ENCODE data around the gene PLCL1. TPM values are rescaled to one million over a fixed set of nuclear protein-coding genes. Genes with fewer than 3 reads are reported as not detected.

The PLCL1 gene
- polyA plus RNA-seq, 1 experiment: 0.09 TPM

GRCh38 chr2:197950724-197951123, 146.3 kb downstream of the PLCL1 start:
- H3K27me3 ChIP-seq (ENCODE audit: control insufficient read depth, insufficient read depth, low read length): peaks cover 1% of the 10 kb centered on the region; the same call in 1 of the 2 replicates
- H3K36me3 ChIP-seq (ENCODE audit: control insufficient read depth, insufficient read depth, low read length): no peaks in the 10 kb centered on the region
- ChIA-PET CTCF (interaction anchor here (0.6 kb wide), 1 partner anchor 108 kb away, joined by 3 read pairs; no protein-coding TSS in a partner anchor), POLR2A (no interaction called here)
- no peak for DNase-seq (ENCODE audit: low read depth)
- no peak overlapping the region for H3K4me3 ChIP-seq (ENCODE audit: low read depth, low read length)
- no peak for TF ChIP-seq CTCF (IDR thresholded peaks at IDR 0.05; ENCODE audit: insufficient read depth, low read depth, low read length)

DNA sequence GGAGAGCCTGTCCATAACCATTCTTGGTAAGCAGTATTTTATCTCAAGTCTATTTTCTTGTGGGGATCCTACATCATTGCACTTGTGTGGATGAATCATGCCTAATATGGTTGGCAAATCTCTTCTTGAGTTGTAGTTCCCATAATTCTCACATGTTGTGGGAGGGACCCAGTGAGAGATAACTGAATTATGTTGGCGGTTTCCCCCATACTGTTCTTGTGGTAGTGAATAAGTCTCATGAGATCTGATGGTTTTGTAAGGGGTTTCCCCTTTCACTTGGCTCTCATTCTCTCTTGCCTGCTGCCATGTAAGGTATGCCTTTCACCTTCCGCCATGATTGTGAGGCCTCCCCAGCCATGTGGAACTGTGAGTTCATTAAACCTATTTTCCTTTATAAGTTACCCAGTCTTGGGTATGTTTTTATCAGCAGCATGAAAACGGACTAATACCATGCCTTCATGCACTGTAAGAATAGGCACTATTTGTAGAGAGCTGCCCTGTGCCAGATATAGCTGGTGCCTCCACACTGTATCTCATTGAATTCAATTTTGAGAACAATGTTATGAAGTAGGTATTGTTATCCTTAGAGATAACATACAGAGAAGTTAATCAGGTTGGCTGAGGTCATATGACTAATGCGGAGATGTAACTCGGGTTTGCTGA, 148.3 kb downstream of the PLCL1 start:
- no peak for TF ChIP-seq CTCF (IDR thresholded peaks at IDR 0.05; ENCODE audit: insufficient read depth, low read depth, low read length)
- ChIA-PET POLR2A (no interaction called here), CTCF (no interaction called here)
- H3K36me3 ChIP-seq (ENCODE audit: control insufficient read depth, insufficient read depth, low read length): no peaks in the 10 kb centered on the region
- H3K27me3 ChIP-seq (ENCODE audit: control insufficient read depth, insufficient read depth, low read length): peaks cover 1% of the 10 kb centered on the region; the same call in 1 of the 2 replicates
- DNase-seq (ENCODE audit: low read depth): no peak
- H3K4me3 ChIP-seq (ENCODE audit: low read depth, low read length): no peak overlapping the region

- TF ChIP-seq CTCF (IDR thresholded peaks at IDR 0.05; ENCODE audit: insufficient read depth, low read depth, low read length): no peak
- DNase-seq (ENCODE audit: low read depth): no peak
- Histone ChIP-seq H3K4me3 (ENCODE audit: low read depth, low read length) (no peak overlapping the region), H3K36me3 (ENCODE audit: control insufficient read depth, insufficient read depth, low read length) (no peaks in the 10 kb centered on the region), H3K27me3 (ENCODE audit: control insufficient read depth, insufficient read depth, low read length) (no peaks in the 10 kb centered on the region)
- POLR2A ChIA-PET: no interaction called here
- CTCF ChIA-PET: interaction anchor here (0.6 kb wide), 1 partner anchor 361 kb away, joined by 3 read pairs; no protein-coding TSS in a partner anchor
Observed at GRCh38 chr2:197954328-197954727, 149.9 kb downstream of the PLCL1 start.

DNA sequence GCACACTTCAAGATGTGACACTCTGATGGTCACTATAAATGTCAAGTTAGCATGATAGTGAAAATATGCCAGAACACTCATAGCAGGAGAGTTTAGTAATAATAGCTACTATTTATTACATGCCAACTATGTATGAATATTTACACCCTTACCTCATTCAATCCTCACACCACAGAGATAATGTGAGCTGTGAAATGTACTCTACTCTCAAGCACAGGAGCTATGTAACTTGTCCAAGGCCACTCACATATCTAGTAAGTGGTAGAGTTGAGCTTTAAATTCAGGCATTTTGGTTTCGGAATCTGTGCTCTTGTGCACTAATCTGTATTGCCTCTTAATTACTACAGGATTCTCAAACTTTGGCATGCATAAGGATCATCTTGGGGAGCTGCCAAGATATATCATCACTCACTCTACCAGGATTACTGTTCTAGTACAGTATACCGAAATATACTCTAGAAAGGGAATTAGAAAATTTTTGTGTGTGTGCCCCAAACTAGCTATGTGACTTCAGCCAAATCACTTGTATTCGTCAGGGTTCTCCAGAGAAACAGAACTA, 154.3 kb downstream of the PLCL1 start:
- ChIA-PET CTCF (no interaction called here), POLR2A (no interaction called here)
- no peaks in the 10 kb centered on the region for H3K27me3 ChIP-seq (ENCODE audit: control insufficient read depth, insufficient read depth, low read length)
- no peak for DNase-seq (ENCODE audit: low read depth)
- no peaks in the 10 kb centered on the region for H3K36me3 ChIP-seq (ENCODE audit: control insufficient read depth, insufficient read depth, low read length)
- no peak overlapping the region for H3K4me3 ChIP-seq (ENCODE audit: low read depth, low read length)
- no peak for TF ChIP-seq CTCF (IDR thresholded peaks at IDR 0.05; ENCODE audit: insufficient read depth, low read depth, low read length)

- ChIA-PET CTCF (interaction anchor here (1.0 kb wide), 1 partner anchor 22 kb away, joined by 3 read pairs; no protein-coding TSS in a partner anchor), POLR2A (no interaction called here)
- Histone ChIP-seq H3K4me3 (ENCODE audit: low read depth, low read length) (no peak overlapping the region), H3K27me3 (ENCODE audit: control insufficient read depth, insufficient read depth, low read length) (no peaks in the 10 kb centered on the region), H3K36me3 (ENCODE audit: control insufficient read depth, insufficient read depth, low read length) (no peaks in the 10 kb centered on the region)
- no peak for TF ChIP-seq CTCF (IDR thresholded peaks at IDR 0.05; ENCODE audit: insufficient read depth, low read depth, low read length)
- no peak for DNase-seq (ENCODE audit: low read depth)
Observed at GRCh38 chr2:197959383-197959782, 155.0 kb downstream of the PLCL1 start.
